Activated CD8-positive, alpha-beta T cell treated with anti-CD3 and anti-CD28 coated beads for 36 hours (primary cell): Measurements from ENCODE around the gene FMNL2. TPM values are rescaled to one million over a fixed set of nuclear protein-coding genes. Genes with fewer than 3 reads are reported as not detected.

Source experiments
- ATAC-seq: fragments of 200-7000 bp; cut with Tn5 transposase; one replicate; pipeline ENCODE4 v1.10.0; 2021; ENCODE audit warnings: mild to moderate bottlenecking, moderate library complexity
- CTCF ChIA-PET: fragments of 350-600 bp; sonication (Branson Sonifier 250); formaldehyde crosslinking; loops from one replicate; lab custom pipeline; 2021; ENCODE audit warnings: antibody characterized with exemption; lab: Charles Lee
- POLR2A ChIA-PET: fragments of 350-600 bp; sonication (Branson Sonifier 250); formaldehyde crosslinking; loops from one replicate; lab custom pipeline; 2021; ENCODE audit warnings: antibody characterized with exemption; lab: Charles Lee
- DNase-seq: peaks from one replicate; pipeline ENCODE4 v3.0.0-alpha.2; 2020
- H3K27ac Mint-ChIP-seq: one replicate; pipeline ENCODE4 v1.8.0; 2021; ENCODE audit warnings: mild to moderate bottlenecking, mixed read lengths
- H3K27me3 Mint-ChIP-seq: one replicate; pipeline ENCODE4 v1.8.0; 2021; ENCODE audit warnings: mixed read lengths
- H3K36me3 Mint-ChIP-seq: one replicate; pipeline ENCODE4 v1.8.0; 2021; ENCODE audit warnings: low read depth, mixed read lengths
- H3K4me1 Mint-ChIP-seq: one replicate; pipeline ENCODE4 v1.8.0; 2021; ENCODE audit warnings: low read depth, mixed read lengths
- H3K4me3 Mint-ChIP-seq: one replicate; pipeline ENCODE4 v1.8.0; 2021; ENCODE audit warnings: mild to moderate bottlenecking, moderate library complexity, mixed read lengths
- H3K9me3 Mint-ChIP-seq: one replicate; pipeline ENCODE4 v1.8.0; 2021; ENCODE audit warnings: mixed read lengths
- intact Hi-C: fragments of 100-400 bp; cut with micrococcal nuclease; formaldehyde crosslinking; loops from one replicate; pipeline ENCODE4 v1.10.0; 2022
- total RNA-seq, 2 experiments: library from RNA; stranded (reverse); gene quantifications; one replicate each; pipeline ENCODE4 v1.2.3, GENCODE V29; 2021
- TF ChIP-seq, protein P1 (sequence below): fragments of 200-600 bp; IDR thresholded peaks from one replicate; pipeline ENCODE4 v1.8.0; 2022; ENCODE audit warnings: antibody characterized with exemption, mild to moderate bottlenecking

Gene FMNL2
- total RNA-seq, 2 experiments from 2014 or later, result 1.1 TPM

DNA sequence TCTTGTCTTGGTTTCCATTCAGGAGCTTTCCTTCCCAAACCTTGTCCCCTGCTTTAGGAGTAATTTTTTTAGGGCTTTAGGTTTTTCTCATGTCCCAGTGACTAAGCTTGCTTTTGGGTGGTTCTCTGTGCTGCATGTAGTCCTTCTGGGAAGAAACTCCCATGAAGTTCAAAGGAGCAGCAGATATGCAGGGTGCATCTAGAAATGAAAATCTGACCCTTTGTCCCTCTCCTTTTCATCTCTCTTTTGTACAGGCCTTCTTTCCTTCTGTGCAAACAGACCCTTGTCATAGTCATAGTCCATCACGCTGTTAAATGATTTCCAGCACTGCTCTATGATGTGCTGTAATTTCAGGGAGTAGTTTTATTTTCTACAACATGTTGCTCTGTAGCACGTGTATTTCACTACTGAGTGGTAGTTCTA is 20.4 kb downstream of the FMNL2 start:
- intact Hi-C loops, result no loop called here
- Mint-ChIP-seq H3K36me3 (no peaks in the 10 kb centered on the region), H3K27me3 (peaks cover 1% of the 10 kb centered on the region), H3K9me3 (no peaks in the 10 kb centered on the region), H3K27ac (no peak overlapping the region), H3K4me1 (no peaks in the 10 kb centered on the region), H3K4me3 (no peak overlapping the region)
- DNase-seq (no peak), ATAC-seq (no peak)
- TF ChIP-seq, protein P1, sequence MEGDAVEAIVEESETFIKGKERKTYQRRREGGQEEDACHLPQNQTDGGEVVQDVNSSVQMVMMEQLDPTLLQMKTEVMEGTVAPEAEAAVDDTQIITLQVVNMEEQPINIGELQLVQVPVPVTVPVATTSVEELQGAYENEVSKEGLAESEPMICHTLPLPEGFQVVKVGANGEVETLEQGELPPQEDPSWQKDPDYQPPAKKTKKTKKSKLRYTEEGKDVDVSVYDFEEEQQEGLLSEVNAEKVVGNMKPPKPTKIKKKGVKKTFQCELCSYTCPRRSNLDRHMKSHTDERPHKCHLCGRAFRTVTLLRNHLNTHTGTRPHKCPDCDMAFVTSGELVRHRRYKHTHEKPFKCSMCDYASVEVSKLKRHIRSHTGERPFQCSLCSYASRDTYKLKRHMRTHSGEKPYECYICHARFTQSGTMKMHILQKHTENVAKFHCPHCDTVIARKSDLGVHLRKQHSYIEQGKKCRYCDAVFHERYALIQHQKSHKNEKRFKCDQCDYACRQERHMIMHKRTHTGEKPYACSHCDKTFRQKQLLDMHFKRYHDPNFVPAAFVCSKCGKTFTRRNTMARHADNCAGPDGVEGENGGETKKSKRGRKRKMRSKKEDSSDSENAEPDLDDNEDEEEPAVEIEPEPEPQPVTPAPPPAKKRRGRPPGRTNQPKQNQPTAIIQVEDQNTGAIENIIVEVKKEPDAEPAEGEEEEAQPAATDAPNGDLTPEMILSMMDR, result no peak
- ChIA-PET CTCF (no interaction called here), POLR2A (no interaction called here)

DNA sequence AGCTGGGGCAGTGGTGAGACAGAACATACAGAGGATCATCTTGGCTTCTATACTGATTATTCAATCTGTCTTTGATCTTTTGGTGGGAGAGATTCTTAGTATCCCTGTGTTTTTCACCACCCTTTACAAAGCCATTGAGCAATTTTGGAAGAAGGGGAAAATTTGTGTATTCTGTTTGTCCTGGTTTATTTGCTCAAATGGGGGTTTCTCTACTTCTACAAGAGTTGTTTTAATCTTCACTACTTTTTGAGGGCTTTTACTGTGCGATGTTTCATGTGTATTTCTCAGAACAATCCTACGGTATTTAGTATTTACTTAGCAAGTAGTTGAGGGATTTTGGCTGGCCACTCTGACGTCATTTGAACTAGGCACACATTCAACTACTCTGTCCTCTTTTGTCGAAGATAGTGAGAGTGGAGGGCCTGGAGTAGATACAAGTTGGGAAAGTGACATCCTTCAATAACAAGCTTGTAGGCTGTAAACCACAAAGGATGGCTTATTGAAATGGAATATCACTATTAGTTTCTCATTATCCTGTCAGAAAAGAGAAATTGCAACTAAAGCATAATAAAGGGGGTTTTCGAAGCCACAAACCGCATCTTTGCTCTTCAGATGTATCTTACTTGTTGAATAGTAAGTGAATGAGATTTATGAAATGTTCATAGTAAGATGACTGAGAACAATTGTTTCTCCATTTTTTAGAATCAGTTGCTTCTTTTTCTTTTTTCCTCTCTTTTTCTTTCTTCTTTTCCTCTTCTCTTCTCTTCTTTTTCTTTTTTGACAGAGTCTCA is 24.8 kb downstream of the FMNL2 start:
- CTCF ChIA-PET, result no interaction called here
- ATAC-seq, result no peak
- intact Hi-C loops, result no loop called here
- TF ChIP-seq, protein P1, result no peak
- POLR2A ChIA-PET, result no interaction called here
- H3K27me3 Mint-ChIP-seq, result peaks cover 5% of the 10 kb centered on the region
- H3K27ac Mint-ChIP-seq, result no peak overlapping the region
- no peaks in the 10 kb centered on the region for H3K4me1 Mint-ChIP-seq
- no peak for DNase-seq
- no peaks in the 10 kb centered on the region for H3K9me3 Mint-ChIP-seq
- no peaks in the 10 kb centered on the region for H3K36me3 Mint-ChIP-seq
- no peak overlapping the region for H3K4me3 Mint-ChIP-seq

DNA sequence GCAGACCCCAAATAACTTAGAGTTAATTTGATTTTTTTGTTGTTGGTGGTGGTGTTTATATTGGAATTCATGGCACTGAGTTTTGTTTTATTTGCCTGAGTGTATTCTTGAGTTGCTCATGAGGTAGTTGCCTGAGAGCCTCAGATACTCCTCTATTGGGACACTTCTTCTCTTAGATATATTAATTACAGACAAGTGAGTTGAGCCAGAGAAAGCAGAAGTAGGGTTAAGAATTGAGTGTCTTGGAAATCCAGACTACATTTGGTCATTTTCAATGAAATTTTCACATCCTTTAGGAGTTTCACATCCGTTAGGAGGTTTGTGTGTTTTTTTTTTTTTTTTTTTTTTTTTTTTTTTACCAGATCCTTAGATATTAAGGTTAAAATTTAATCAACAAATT is 29.0 kb downstream of the FMNL2 start:
- Mint-ChIP-seq H3K36me3 (no peaks in the 10 kb centered on the region), H3K4me3 (no peak overlapping the region), H3K27me3 (peaks cover 12% of the 10 kb centered on the region), H3K27ac (no peak overlapping the region), H3K4me1 (no peaks in the 10 kb centered on the region), H3K9me3 (no peaks in the 10 kb centered on the region)
- intact Hi-C loops, result no loop called here
- DNase-seq, result no peak
- TF ChIP-seq, protein P1, result no peak
- no peak for ATAC-seq
- ChIA-PET POLR2A (no interaction called here), CTCF (no interaction called here)

DNA sequence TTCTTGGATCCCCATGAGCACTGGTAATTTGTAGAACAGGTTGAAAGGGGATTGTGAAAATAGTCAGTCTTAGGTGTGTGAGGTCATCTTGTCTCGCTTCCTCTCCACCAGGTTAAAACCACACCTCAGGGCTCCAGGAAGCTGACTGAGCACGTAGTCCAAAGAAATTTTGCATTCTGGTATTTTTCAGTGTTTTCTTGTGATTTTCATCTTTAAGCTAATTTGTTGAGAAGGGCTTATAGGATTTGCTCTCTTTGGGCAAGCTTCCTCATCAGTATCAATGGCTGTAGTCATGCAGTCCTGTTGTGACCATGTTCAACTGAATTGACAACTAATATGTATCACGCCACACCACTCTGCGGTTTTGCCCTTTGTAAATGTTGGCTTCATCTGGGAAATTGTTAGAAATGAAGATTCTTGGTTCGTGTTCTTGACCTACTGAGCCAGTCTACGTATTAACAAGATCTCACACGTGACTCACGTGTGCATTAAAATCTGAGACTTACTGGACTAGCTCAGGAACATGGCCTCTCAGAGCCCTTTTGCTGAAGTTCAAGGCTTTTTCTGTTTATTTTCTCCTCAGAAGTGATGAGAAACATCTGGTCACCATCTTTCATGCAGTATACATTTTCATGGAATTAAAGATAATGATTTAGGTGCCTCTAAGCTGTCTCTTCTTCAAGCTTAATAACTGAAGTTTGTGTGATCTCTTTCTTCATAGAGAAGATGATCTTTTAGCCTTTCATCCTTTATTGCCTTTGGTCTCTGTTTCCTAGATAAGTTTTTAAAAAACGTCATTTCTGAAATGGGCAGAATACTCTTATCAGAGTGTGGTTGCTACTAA is 32.8 kb downstream of the FMNL2 start:
- intact Hi-C loops, result no loop called here
- DNase-seq (no peak), ATAC-seq (no peak)
- Mint-ChIP-seq H3K4me3 (no peak overlapping the region), H3K4me1 (no peaks in the 10 kb centered on the region), H3K27me3 (peaks cover 12% of the 10 kb centered on the region), H3K27ac (no peak overlapping the region), H3K9me3 (no peaks in the 10 kb centered on the region), H3K36me3 (no peaks in the 10 kb centered on the region)
- TF ChIP-seq, protein P1, result no peak
- CTCF ChIA-PET, result no interaction called here
- POLR2A ChIA-PET, result no interaction called here
